ENCODE data around the gene SHB.
A peak's percentile ranks its signal among the peaks of the same experiment; 100 is the strongest.
"Not testable (repeated sequence)": the region's sequence is repeated elsewhere in the genome, so short reads cannot be mapped to it uniquely, and the experiment has no call there.

Gene SHB

DNA sequence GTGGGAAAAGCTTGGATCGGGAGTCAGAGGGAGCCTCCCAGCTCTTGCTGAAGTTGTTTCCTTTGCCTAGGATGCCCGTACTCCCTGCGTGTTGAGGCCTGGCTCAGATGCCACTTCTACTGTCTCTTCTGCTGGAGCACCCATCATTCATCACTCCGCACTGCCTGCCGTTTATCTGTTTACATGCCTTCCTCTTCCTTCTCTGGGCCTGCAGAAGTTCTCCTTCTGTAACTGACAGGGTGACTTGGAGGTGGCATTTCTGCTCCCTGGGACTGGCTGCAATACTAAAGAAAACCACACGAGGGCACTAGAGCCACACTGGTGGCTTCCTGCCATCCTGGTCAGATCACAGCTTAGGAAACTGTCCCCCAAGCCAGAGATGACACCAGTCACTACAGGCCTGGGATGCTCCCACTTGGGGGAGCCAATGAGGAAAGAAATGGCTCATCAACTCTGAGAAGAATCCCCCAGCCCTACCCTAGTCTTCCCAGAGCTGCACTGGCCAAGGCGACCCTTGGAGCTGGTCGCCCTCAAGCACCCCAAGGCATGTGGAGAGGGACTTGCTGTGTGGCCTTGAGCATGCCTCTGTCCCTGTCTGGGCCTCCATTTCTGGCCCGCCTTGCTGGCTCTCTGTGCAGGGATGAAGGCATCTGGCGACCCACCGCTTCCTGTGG is 155.4 kb downstream of the SHB start:
- DNase-seq: peak; percentile 73 to 89

DNA sequence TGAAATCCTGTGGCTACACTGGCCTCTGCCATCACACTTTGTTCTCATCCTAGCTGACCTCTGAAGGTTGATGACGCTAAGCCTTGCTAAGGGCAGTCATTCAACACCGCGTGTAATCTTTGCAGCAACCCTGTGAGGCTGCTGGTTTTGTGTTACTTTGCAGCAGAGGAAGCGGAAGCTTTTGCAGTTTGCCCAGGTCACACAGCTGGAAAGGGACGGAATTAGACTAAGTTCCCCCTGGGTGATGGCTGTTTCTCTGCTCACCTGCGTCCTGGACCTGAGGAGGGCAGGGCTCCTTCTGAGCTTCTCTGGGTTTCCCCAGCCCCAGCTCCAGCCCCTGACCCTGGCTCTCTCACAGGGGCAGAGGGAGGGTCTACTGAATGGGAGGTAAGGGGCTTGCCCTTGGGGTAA is 157.8 kb downstream of the SHB start:
- DNase-seq: no peak

DNA sequence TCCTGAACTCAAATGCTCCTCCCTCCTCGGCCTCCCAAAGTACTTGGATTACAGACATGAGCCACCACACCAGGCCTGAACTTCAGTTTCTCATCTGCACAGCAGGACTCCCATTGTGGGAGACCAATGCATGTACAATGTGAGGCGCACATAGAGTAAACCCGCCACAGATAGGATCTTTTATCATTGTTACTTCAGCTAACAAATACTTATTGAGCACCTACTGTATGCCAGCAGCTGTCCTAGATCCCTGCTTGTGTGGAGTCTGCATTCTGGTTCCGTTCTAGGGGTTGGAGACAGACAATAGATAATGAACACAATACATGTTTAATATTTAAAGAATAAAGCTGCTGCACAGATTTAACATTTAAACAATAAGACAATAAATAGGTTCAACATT is 158.8 kb downstream of the SHB start:
- DNase-seq: no peak

DNA sequence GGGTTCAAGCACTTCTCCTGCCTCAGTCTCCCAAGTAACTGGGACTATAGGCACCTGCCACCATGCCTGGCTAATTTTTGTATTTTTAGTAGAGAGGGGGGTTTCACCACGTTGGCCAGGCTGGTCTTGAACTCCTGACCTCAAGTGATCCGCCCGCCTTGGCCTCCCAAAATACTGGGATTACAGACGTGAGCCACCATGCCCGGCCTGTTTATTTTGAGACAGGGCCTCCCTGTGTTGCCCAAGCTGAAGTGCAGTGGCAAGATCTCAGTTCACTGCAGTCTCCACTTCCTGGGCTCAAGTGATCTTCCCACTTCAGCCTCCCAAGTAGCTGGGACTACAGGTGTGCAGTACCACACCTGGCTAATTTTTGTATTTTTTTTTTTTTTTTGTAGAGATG is 159.2 kb downstream of the SHB start:
- DNase-seq: not testable (repeated sequence)

DNA sequence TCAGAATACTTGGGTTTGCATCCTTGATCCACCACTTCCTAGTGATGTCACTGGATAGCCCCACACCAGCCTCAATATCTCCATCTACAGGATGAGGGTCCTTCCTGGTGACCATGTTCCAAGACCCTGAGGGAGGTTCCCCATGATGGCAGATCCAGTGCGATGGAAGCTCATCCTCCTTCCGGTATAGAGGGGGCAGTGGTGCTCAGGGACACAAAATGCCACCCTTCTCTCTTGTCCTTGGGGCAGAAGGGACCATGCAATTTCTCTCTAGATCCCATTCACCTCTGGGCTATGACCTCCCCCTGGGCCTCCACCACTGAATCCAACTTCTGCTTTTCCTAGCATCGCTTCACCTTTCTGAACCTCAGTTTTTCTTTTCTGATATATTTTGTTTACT is 159.7 kb downstream of the SHB start:
- DNase-seq: no peak

DNA sequence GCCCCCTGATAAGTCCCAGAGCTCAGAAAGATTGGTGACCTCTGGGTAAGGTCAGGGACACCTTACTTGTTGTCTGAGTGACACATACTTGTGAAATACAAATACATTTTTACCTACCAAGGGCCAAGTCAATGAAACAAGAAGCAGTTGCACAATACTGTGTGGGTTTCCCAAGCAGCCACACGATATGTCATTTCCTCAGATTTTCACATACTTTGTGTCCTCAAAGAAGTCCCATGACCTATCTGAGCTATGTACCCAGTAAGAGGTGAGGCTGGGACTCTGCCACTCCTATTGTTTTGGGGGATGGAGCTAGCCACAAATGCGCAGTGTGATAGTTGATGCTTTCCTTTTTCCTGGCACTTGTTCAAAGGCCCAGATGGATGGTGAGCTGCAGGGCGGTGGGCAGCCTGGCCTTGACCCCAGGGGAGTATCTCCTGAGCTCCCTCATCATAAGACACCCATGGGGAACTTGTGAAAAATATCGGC is 160.3 kb downstream of the SHB start:
- DNase-seq: no peak

DNA sequence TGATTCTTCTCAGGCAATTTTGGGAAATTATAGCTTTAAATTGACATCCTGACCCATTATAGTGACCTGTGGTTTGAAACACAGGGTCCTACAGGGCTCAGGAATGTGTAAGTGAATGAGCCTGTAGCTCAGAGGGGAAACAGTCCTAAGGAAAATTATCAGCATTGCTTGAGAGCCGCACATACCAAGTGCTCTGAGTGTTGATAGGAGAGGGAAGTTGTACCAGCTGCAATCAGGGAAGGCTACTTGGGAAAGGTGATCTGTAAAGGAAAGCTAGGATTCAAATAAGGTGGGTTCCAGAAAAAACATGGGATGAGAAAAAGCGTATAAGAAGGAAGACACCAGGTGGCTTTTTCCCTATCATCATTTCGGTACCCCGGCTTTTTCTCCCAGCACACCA is 160.7 kb downstream of the SHB start:
- no peak for DNase-seq

DNA sequence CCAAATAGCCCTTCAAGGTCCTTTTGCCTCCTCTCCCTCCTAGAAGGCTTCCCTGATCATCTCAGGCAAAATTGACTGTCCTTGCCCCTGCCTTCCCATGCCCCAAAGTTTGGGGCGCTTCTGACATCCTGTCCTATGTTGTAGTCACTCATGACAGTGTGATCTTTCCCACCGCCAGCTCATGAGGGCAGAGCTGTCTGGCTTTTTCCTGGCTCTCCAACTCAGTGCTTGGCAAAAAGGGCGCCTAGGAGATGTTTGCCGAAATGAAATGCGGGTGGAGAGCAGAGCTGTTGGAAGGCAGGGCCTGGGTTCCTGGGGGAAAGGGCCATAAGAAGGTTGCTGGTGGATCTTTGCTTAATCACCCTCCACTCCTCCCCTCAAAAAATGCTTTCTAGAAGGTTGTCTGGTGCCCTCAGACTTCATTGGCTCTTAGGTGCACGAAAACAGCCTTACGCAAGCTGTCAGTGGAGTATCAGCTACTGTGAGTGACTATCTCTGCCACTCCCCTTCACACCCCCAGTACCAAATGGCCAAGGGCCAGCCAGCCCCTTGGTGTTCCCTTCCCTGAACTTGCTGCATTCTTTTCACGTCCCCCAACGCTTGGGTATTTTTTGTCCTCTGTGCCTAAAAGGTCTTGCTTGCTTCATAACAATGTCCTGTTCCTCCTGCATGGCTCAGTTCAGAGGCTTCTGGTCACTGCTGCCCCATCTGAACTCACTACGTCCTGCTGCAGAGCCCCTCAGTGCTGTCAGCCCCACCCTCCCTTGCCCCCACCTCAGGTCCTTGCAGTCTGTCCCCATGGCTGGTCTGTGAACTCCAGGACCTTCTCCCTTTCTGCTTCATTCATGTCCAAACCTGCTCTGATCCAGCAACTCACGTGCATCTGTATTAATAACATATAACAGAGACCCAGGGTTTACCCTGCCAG is 162.5 kb downstream of the SHB start:
- DNase-seq: no peak

DNA sequence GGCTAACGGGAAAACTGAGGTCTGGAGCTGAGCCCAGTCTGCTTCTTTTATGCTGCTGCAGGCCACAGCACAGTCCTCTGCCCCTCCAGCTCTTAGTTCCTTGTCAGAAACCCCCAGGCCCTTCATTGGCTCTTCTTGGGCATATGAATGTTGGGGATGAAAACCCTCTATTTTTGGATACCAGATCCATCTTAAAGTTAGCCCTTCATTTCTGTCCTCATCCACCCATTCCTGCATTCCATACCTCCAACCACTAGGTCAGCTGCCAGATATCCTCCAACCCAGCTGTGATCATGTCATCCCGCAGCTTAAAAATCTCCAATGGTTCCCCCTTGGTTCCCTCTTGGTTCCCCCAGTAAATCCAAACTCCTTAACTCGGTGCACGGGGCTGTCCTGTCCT is 163.3 kb downstream of the SHB start:
- DNase-seq: no peak

DNA sequence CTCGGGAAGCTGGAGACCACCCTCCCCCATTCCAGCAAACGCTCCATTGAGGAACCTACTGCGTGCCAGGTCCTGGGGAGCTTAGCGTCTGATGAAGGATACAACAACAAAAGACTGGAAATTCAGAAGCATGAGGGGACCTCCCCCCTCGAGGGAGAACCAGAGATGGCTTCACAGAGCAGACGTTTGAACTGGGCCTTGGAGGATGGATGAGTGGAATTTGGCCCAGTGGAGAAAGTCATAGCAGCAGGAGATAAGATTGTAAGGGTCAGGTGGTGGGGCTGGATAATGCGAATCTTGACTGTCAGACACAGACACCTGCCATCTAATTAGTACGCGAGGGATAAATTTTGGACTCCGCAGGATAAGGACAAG is 163.9 kb downstream of the SHB start:
- peak in 1 of 2 experiments; percentile 44 for DNase-seq

DNA sequence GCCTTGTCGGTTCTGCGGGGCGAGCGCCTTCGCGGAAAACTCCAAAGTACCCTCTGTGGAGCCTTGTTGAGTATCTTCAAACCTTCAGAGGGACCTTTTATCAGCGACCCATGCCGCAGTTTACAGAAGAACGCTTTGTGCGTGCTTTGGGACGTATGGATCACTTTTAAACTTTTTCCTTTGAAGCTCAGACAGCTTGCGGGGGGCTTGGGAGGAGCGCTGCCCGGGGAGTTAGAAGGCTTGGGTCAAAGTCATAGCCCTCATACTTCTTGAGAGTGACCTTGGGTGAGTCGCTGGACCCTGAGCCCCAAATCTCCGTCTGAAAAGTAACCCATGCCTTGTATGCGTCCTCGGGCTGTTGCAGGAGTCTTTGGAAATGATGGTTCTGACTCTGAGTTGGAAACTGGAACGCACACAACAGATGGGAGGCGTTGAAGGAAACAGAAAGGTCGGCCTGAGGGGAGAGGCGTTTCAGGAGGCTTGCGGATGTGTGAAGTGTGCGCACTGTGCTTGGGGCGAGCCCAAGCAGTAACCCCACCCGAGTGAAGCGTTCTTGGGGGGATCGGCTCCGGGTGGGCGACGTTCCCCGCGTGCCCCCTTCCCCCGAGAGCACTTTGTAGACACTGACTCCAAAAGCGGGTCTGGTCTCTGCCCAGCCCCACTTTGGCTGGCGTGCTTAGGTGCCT is 164.4 kb downstream of the SHB start:
- peak; percentile 48 to 54 for DNase-seq

DNA sequence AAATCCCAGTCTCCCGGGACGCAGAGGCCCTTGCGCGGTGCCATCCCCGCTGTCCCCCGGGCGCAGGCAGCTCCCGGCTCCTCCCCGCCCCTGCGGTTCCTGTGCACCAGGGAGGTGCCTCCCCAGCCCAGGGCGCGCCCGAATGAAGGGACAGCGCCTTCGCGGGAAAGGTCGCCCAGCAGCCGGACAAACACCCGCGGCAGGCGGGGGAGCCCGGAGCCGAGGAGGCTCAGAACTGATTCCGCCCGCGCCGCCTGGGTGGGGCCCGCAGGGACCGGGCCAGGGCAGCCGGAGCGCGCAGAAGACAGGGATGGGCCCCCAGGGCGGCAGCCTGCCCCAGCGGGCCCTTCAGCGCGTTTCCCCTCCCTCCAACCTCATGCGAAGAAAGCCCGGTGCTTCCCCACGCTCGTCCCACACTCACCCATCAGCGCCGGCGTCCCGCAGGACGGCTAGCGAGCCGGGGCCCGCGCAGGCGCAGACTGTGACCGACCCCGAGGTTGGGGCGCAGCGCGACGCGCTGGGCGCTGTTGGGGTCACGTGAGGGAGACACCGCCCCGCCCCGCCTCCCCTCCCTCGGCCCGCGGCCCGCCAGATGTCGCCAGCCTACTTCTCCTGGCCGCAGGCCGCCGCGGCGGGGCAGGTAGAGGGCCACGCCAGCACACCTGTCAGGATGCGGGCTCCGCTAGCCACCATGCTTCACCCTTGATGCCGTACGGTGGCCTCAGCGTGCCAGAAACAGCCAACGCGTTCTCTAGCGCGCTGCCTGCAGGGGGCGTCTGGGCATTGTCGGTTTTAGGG is 165.2 kb downstream of the SHB start, which contains the start of gene SLC25A51:
Gene SLC25A51, minus strand, starts transcription at position 481 of the 798 bp plus-strand sequence. CDS start 15,577 bp downstream, outside the sequence.
- DNase-seq: peak; percentile 89 to 97

DNA sequence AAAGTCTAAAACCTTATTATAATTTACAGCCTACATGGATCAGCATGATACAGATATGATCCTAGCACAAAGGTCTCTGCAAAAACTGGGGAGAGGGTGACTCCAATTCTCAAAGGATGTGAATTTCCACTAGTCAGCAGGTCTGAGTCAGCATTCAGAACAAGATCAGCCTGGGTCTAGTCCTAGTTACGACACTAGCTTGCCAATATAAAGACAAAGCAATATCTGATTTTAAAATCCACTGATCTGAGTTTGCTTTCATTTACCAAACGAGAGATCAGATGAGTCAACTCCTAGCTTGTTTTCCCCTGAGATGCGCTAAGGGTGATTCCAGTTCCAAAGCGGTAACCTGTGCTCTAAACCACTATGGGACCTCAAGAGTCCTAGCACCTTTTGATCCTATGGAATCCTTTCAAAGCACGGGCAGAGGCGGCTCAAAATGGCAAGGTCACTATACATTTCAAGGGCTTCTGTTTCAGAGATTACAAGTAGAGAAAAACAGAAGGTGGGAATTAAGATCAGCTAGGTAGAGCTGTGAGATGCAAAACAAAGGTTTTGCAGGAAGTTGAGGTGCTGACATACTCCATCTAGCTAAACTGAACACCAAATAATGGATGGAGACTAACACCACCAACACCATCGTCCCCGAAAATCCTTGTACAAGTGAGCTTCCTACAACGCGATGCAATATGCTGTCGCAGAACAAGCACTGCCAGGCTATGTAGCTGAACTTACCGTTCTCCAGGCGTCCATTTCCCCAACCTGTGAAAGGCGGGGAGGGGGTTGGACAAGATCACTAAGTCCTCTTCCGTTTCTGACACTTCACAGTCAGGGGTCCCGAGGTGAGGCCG is 166.0 kb downstream of the SHB start:
- no peak for DNase-seq

DNA sequence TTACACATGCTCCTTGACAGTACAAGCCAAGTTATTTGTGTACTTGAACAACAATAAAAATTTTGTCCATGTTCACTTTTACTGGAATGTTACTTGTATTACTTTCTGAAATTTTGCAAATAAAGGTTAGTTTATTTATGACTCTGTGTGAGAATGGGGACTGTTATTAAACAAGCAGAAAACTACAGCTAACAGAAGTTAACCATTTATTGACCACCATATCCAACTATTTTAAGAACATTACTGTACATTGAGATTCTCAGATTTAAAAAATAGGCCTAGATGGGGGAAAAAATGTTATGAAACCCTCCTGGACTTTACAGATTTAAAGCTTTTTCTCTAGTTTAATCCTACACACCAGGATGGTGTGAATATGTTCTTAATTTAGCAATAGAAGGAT is 166.9 kb downstream of the SHB start:
- DNase-seq: no peak

DNA sequence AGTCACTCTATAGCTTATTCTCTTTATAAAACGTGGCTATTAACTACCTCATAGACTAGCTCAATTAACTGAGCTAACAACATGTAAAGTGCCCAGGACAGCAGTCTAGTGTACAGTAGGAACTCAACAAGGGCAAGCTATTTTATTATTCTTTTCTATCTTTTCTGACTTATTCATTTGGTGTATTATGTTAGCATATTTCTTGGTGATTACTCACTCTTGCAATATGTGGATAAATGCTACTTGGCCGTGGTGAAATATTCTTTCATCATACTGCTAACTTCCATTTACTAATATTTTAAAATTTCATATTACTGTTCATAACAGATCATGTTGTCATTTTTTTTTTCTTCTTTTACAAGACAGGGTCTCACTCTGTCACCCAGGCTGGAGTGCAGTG is 170.0 kb downstream of the SHB start:
- no peak for DNase-seq

DNA sequence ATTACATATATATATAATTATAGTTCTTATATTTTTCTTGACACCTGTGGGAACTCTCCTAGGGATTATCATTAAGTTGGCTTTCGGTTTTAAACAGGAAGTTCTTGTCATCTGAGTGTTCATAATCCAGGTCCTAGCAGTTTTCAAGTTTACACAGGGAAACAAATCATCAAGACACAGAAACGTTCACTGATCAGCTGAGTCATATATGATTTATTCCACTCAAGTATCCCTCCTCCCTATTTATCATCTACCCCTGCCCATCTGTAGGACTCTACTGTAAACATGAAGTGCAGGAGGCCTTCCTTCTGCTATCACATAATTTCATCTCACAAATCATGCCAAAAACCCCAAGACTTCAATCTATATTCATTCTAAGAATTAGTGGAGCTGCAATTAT is 171.4 kb downstream of the SHB start:
- no peak for DNase-seq

DNA sequence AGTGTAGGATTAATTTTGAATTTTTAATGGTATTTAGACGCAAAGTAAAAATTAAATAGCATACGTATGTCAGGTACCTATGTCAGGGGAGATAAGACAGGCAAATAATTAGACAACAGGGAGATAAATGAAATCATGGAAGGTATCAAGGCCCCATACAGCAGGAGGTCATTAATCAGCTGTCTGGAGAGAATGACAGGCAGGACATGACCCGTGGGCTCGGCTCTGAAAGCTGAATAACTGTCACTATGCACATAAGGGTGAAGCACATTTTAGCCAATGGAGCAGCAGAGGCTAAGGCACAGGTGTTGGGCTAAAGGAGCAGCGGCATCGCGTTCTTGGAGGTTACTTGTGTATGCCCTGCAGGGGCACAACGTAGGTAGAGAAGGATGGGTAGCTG is 177.0 kb downstream of the SHB start:
- DNase-seq: no peak

DNA sequence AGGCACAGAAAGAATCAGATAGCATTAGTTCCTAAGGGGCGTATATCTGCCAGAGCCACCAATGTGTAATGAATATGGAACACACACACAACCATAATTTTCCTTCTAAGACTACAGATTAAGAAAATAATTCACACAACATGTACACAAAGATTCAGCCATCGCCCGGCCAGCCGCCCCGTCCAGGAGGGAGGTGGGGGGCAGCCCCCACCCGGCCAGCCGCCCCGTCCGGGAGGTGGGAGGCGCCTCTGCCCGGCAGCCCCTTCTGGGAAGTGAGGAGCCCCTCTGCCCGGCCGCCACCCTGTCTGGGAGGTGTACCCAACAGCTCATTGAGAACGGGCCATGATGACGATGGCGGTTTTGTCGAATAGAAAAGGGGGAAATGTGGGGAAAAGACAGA is 178.0 kb downstream of the SHB start:
- DNase-seq: not testable (repeated sequence)

DNA sequence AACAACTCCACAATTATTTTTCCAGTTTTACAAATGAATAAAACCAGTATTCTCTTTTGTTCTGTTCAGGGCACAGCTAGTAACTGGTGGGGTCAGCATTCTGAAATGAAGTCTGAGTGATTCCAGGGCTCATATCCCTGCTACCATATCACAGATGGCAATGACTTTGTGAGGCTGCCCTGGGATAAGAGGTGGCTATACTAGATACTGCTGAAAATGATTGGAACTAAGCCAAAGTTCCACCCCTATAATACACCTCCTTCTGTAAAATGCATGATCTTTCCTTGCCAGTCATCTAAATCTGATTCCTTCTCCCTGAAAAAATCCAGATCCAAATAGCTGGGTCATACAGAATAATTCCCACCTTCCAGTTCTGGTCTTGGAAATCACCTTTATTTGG is 179.5 kb downstream of the SHB start:
- DNase-seq: no peak

DNA sequence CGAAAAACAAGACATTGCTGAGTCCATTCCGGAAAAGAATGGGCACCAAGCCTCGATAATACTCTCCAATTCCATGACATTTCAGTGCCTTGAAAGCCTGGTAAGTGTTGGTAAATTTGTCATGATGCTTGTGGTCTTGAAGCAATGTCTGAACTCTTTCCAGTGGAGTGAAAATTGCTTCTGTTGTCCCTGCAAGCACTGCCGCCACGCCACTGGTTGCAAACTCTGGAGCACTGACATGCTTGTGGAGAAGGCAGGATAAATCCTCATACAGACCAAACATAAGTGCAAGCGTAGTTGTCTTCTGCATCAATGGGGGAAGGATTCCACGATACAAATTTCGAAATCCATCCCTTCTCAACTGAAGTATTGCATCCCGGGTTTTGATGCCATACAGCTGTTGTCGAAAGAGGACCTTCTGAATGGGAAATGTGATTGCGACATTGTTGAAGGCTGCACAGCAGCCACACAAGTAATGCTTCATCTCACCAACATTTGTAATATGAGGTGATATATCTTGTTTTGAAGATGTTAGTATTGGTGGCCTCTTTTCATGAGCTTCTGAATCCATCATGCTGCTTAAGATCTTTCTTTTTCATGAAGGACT is 180.9 kb downstream of the SHB start:
- DNase-seq: not testable (repeated sequence)

DNA sequence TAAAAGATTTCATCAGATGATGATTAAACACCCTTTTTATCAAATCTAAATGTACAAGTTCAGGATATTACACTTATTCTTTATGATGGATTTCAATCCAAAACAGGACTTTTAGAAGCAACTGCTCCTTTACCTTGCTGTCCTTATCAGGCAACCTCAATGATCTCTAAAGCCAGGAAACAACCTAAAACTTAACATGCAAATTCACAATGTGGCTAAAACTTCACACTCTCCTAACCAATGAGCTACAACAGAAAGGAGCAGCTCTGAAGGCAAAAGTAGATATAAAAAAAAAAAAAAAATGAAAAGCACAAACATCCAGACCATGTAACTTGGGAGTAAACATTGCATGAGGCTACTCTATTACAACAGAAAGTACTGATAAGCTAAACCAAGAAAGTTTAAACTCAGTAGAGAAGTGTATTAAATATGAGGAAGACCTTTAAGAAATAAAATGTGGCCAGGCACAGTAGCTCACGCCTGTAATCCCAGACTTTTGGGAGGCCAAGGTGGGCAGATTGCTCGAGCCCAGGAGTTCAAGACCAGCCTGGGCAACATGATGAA is 188.0 kb downstream of the SHB start:
- no peak for DNase-seq

Measured in NCI-H526 (cell line).